Cerebellar cortex (tissue), 1 donor: ENCODE results near the gene PPP2R2C.

ENCODE experiments used
- DNase-seq: peaks from one replicate; pipeline ENCODE4 v3.0.0-alpha.2; 2015; ENCODE audit warnings: low spot score

PPP2R2C gene

DNA sequence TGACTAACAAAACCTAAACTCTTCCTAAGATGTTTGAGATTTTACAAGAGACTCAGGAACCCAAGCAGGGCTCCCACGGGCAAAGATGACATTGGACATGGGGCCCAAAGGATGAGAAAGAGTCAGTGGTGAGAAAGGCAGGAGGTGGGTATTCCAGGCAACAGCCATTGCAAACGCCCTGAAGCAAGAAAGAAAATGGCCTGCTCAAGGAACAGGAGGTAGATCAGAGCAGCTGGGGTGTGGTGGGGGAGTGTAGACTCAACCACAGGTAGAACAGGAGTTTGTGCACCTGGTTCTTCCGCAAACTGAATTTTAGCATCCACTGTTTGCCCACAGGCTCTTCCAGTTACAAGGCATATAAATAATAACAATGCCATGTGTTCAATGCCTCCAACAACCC lies 3.3 kb downstream of the PPP2R2C start:
- no peak for DNase-seq

DNA sequence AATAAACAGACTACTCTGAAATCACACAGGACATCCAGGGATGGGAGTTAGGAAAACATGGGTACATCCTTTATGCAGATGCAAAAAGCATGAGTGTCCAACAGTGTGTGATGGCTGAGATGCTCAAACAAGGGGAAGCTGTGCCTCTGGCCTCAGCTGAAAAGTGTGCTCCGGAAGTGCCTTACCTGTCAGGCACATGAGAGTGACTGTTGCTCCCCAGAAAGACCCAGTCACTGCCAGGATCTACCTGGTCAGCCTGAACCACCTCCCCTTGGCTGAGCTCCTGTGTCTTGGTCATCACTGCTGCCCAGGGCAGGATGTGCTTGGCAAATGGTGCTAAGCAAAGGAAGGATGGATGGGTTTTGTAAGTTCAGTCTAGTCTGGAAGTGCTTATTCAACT lies 4.0 kb downstream of the PPP2R2C start:
- DNase-seq: no peak

GRCh38 chr4:6467600-6467999 lies 4.8 kb downstream of the PPP2R2C start:
- no peak for DNase-seq

DNA sequence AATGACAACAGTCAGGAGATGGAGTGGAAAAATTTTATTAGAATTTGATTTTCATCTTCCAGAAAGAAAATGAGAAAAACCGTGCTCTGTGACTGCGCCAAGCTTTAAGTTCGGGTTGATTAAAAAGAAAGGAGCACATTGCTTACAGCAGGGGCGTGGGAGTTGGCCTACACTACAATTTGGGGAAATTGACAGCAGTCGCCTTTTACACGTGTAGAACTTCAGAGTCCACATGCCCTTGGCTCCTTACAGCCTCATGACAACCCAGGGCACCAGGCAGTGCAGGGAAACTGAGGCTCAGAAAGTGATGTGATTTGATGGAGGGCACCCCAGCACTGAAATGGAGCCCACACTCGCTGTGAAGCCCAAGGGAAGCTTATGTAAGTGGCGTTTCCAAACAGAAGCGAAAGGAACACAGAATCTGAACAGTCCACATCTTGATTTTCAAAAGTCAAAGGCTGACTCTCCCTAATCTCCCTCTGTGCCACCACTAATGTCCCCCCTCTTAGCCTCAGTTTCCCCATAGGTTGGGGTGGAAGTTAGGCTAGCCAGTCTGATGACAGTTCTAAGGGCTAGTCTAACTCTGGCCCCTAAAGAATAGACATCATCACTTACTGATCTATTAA lies 5.5 kb downstream of the PPP2R2C start:
- no peak for DNase-seq

DNA sequence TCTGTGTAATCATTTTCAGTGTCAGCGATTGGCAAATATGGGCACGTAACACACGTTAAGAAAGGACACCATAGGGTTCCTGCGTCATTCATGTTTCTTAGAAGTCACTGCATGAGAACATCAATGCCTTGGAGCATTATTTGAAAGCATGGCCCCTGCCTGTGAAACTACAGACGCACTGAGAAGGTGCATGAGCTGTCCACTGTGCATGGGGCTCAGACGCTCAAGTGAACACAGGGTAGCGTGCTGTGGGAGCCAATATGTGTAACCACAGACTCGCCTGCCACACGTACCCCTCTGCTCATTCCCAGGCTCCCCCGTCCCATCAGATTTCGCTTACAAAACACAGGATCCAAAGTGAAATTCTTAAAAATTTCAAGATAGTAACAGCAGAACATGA lies 6.5 kb downstream of the PPP2R2C start:
- DNase-seq: no peak

GRCh38 chr4:6464842-6465588 lies 7.4 kb downstream of the PPP2R2C start:
- no peak for DNase-seq

GRCh38 chr4:6463311-6464289 lies 8.8 kb downstream of the PPP2R2C start:
- no peak for DNase-seq

DNA sequence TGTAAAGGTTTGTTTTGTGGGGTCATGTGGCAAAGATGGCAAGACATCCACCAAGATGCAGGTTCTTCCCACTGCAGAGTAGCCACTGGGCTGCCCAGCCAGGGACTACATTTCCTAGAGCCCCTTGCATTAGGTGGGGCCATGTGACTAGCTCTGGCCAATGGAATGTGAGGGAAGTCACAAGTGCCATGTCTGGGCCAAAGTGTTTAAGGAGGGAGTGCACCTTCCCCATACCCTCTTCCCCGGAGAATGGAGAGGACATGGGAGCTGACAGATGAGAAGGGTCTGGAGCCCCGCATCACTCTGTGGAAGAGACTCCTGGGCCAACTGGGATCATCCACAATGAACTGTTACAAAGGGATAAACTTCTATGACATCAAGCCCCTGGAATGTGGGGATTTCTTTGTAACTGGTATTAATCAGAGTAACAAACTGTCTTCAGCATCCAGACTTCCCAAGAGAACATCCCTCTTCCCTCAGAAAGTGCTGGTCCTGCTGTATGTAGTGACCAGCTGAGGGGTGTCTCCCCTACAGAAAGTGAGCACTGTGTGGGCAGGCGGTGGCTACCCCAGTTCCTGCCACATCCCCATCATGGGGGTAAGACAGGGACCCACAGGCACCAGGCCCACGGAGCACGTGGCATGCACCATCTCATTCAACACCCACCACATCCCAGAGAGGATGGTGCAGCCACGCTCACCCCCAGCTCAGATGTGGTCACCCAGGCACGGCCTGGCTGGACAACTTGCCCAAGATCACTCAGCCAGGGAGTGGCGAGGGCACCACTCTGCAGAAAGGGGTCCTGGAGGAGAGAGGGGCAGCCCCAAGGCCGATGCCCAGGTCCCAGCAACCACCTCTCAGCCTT lies 10.9 kb downstream of the PPP2R2C start:
- no peak for DNase-seq

- DNase-seq: no peak
Observed at GRCh38 chr4:6460876-6461275, 11.5 kb downstream of the PPP2R2C start.

GRCh38 chr4:6458528-6458927 lies 13.9 kb downstream of the PPP2R2C start:
- no peak for DNase-seq

- no peak for DNase-seq
Observed at GRCh38 chr4:6456450-6456849, 16.0 kb downstream of the PPP2R2C start.

- DNase-seq: no peak
Observed at GRCh38 chr4:6454112-6454910, 18.1 kb downstream of the PPP2R2C start.

DNA sequence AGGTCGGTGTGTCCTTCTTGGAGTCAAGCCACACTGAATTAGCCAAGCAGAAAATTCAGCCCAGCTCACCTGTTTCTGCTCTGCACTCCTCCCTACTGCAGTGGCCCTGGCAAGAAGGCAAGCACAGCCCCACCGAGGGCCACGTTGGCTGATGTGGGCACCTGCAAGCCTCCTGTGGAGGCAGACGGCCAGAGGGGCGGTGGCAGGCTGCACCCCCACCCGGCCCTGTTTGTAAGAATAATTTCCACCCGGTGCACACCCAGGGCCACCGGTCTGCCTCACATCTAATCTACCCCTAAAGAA lies 18.8 kb downstream of the PPP2R2C start:
- DNase-seq: peak; percentile 67

GRCh38 chr4:6452897-6453687 lies 19.3 kb downstream of the PPP2R2C start:
- no peak for DNase-seq

GRCh38 chr4:6452116-6452896 lies 20.1 kb downstream of the PPP2R2C start:
- DNase-seq: no peak

- no peak for DNase-seq
Observed at GRCh38 chr4:6451309-6451708, 21.1 kb downstream of the PPP2R2C start.

GRCh38 chr4:6450709-6451108 lies 21.7 kb downstream of the PPP2R2C start:
- no peak for DNase-seq

GRCh38 chr4:6449746-6450369 lies 22.6 kb downstream of the PPP2R2C start:
- peak; percentile 59 for DNase-seq

DNA sequence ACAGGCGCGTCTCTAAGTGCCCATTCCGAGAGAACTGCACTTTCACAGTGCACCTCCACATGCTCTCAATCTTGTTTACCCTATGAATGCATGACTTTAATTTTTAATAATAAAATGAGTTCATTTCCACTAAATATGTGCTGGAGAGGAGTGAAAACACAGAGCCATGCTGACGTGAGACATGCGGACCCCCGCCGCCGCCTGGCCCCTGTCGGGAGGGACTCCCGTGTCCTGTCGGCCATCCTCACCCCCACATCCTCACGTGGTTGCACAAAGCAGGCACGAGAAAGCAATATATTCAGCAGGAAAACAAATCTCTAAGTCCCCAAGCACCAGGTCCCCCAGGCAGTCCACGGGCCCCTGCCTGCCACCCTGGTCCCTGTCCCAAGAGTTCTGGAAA lies 23.1 kb downstream of the PPP2R2C start:
- no peak for DNase-seq
